ENCODE measurements around the gene UBE3C. TPM values are rescaled to one million over a fixed set of nuclear protein-coding genes. Genes with fewer than 3 reads are reported as not detected.

Gene UBE3C
- total and polyA plus RNA-seq, 9 of the 15 experiments (the other 6 are each of a cell fraction or from before 2014, with no cell fraction given) = 9.6 to 91.7 (median 75.4) TPM

DNA sequence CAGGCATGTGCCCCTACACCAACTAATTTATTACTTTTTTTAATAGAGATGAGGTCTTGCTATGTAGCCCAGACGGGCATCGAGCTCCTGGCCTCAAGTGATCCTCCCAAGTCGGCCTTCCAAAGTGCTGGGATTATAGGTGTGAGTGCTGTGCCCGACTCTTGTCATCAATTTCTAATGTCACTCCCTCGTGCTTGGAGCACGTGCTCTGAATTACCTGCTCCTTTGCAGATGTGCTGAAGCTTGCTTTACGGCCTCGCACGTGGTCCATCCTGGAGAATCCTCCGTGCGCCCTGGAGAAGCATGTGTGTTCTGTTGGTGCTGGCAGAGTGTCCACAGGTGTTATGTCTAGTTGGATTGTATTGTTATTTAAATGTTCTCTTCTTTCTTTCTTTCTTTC, 11.8 kb upstream of the UBE3C start:
- POLR2A ChIA-PET = no interaction called here
- Histone ChIP-seq H3K9ac (ENCODE audit: insufficient read depth in 1 of 2, low read depth in 2 of 2, low read length in 2 of 2) (no peak overlapping the region), H3K9me1 (ENCODE audit: control insufficient read depth, insufficient read depth, low read length) (no peaks in the 10 kb centered on the region), H3K4me1 (replicated peaks in 1 of 2; ENCODE audit: control insufficient read depth in 2 of 2, insufficient read depth in 2 of 2, low read length in 2 of 2) (peaks cover 9 to 10% of the 10 kb centered on the region in 2 experiments; a peak in 4 of 5 replicates), H3K27me3 (ENCODE audit: control insufficient read depth in 2 of 2, insufficient read depth in 2 of 2, low read length in 2 of 2) (peaks cover 9 to 18% of the 10 kb centered on the region in 2 experiments; a peak in 3 of 5 replicates), H3K4me3 (no peak overlapping the region), H3K36me3 (ENCODE audit: control insufficient read depth, insufficient read depth, low read length) (no peaks in the 10 kb centered on the region), H3K4me2 (ENCODE audit: insufficient read depth, low read length) (no peak overlapping the region), H3K79me2 (ENCODE audit: control insufficient read depth, insufficient read depth, low read length) (no peaks in the 10 kb centered on the region), H4K20me1 (replicated peaks; ENCODE audit: control insufficient read depth, insufficient read depth, low read length) (no peaks in the 10 kb centered on the region), H3K27ac (ENCODE audit: extremely low read depth, low read depth, low read length) (no peak overlapping the region), H3K9me3 (replicated peaks; ENCODE audit: control insufficient read depth, insufficient read depth, low read depth, low read length) (no peaks in the 10 kb centered on the region), H2AFZ (ENCODE audit: low read depth, low read length) (peak overlapping the region; percentile 39; the same call in 1 of the 2 replicates)
- DNase-seq (ENCODE audit: extremely low read depth in 1 of 4, low spot score in 3 of 4) = peak in 1 of 4 experiments; percentile 15
- no TSS peak for BruUV-seq (replicated peaks)
- in situ Hi-C loops (cut with MboI) (no loop called here), intact Hi-C loops (cut with micrococcal nuclease) (no loop called here)
- CTCF ChIA-PET (ENCODE audit: low intra/inter-chr PET ratio) = no interaction called here
- no peak for ATAC-seq
- FAIRE-seq = no peak
- 26% methylated on average over 11 of the region's 11 CpGs for WGBS (ENCODE audit: insufficient coverage, low coverage, missing lambda C conversion rate)
- TF ChIP-seq, protein P1, sequence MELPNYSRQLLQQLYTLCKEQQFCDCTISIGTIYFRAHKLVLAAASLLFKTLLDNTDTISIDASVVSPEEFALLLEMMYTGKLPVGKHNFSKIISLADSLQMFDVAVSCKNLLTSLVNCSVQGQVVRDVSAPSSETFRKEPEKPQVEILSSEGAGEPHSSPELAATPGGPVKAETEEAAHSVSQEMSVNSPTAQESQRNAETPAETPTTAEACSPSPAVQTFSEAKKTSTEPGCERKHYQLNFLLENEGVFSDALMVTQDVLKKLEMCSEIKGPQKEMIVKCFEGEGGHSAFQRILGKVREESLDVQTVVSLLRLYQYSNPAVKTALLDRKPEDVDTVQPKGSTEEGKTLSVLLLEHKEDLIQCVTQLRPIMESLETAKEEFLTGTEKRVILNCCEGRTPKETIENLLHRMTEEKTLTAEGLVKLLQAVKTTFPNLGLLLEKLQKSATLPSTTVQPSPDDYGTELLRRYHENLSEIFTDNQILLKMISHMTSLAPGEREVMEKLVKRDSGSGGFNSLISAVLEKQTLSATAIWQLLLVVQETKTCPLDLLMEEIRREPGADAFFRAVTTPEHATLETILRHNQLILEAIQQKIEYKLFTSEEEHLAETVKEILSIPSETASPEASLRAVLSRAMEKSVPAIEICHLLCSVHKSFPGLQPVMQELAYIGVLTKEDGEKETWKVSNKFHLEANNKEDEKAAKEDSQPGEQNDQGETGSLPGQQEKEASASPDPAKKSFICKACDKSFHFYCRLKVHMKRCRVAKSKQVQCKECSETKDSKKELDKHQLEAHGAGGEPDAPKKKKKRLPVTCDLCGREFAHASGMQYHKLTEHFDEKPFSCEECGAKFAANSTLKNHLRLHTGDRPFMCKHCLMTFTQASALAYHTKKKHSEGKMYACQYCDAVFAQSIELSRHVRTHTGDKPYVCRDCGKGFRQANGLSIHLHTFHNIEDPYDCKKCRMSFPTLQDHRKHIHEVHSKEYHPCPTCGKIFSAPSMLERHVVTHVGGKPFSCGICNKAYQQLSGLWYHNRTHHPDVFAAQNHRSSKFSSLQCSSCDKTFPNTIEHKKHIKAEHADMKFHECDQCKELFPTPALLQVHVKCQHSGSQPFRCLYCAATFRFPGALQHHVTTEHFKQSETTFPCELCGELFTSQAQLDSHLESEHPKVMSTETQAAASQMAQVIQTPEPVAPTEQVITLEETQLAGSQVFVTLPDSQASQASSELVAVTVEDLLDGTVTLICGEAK (IDR thresholded peaks at IDR 0.05) = no peak
- TF ChIP-seq, protein P1 (CRISPR knock-in tag; IDR thresholded peaks at IDR 0.05) = no peak

Measured in K562 (cell line).